Testis (tissue), 2 donors: ENCODE measurements around the gene COG2.

ENCODE experiments used
- POLR2A ChIP-seq: fragments of 450-650 bp; IDR thresholded peaks from one replicate; pipeline ENCODE4 v1.6.1; 2017; ENCODE audit warnings: antibody characterized with exemption, mild to moderate bottlenecking, moderate library complexity
- TF ChIP-seq, protein P1 (sequence below), 3 experiments: fragments of 450-650 bp in 2 of 3; fragments of 200-600 bp in 1 of 3; sonication (generic) in 1 of 3; IDR thresholded peaks; one replicate each; pipeline ENCODE4 v1.5.1; 2016 to 2019; ENCODE audit warnings: antibody characterized with exemption in 3 of 3, mild to moderate bottlenecking in 2 of 3, moderate library complexity in 1 of 3

DNA sequence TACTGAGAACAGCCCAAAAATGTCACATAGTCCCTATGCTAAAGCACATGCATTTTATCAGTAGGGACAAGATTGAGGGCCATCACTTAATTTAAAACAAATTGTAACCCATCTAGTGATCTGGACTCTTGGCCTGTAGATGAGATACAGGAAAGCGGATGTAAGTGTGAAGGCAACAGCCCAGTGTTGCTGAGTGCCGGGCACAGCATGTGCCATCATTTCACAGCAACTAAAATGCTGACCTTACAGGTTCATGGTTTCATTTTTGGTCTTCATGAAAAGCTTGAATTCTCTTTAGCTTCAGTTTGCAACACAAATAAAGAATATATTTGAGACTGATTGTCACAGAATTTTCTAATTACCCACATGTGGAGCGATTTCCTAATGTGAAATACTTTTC, 5.8 kb downstream of the COG2 start:
- TF ChIP-seq, protein P1, sequence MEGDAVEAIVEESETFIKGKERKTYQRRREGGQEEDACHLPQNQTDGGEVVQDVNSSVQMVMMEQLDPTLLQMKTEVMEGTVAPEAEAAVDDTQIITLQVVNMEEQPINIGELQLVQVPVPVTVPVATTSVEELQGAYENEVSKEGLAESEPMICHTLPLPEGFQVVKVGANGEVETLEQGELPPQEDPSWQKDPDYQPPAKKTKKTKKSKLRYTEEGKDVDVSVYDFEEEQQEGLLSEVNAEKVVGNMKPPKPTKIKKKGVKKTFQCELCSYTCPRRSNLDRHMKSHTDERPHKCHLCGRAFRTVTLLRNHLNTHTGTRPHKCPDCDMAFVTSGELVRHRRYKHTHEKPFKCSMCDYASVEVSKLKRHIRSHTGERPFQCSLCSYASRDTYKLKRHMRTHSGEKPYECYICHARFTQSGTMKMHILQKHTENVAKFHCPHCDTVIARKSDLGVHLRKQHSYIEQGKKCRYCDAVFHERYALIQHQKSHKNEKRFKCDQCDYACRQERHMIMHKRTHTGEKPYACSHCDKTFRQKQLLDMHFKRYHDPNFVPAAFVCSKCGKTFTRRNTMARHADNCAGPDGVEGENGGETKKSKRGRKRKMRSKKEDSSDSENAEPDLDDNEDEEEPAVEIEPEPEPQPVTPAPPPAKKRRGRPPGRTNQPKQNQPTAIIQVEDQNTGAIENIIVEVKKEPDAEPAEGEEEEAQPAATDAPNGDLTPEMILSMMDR (IDR thresholded peaks at IDR 0.05): no peak
- no peak for TF ChIP-seq POLR2A
